HCT116 (cell line): ENCODE data around the gene CREB3L4. TPM values are rescaled to one million over a fixed set of nuclear protein-coding genes. Genes with fewer than 3 reads are reported as not detected.

Experiments
- ATAC-seq: fragments of 200-7000 bp; cut with Tn5 transposase; 2 replicates; pipeline ENCODE4 v1.9.1; 2020; ENCODE audit warnings: mild to moderate bottlenecking, moderate library complexity
- BruUV-seq: library from RNA; stranded (reverse); fragments of 400-500 nt; replicated peaks from 2 replicates; lab custom pipeline; 2021; lab: Mats Ljungman, UMichigan
- CTCF ChIA-PET: fragments of 300-600 bp; sonication (Branson Sonifier 250); formaldehyde crosslinking; loops from one replicate; lab custom pipeline; 2021; ENCODE audit warnings: antibody characterized with exemption; lab: Charles Lee
- POLR2A ChIA-PET: fragments of 300-600, 350-600 bp; sonication (Branson Sonifier 250); formaldehyde crosslinking; loops from one replicate; lab custom pipeline; 2021; ENCODE audit warnings: antibody characterized with exemption; lab: Charles Lee
- RAD21 ChIA-PET, 2 experiments: fragments of 300-600 bp; sonication (Branson Sonifier 250); formaldehyde crosslinking; loops; one replicate each; lab custom pipeline; 2023; ENCODE audit warnings: low total read pairs in 2 of 2; ENCODE audit not compliant: uncharacterized antibody in 2 of 2, unreplicated experiment in 2 of 2, low non-redundant PET in 1 of 2; lab: Charles Lee
- DNase-seq: peaks from one replicate; pipeline ENCODE4 v3.0.0-alpha.2; 2010; ENCODE audit warnings: low read depth, low spot score
- H2AFZ ChIP-seq: fragments of 200-600 bp; shearing (Covaris generic), sonication (generic); 2 replicates; pipeline ENCODE4 v1.6.1; 2017; ENCODE audit warnings: low read depth, mixed run types, mixed read lengths, antibody characterized with exemption, low read length; ENCODE audit not compliant: poor library complexity, severe bottlenecking
- H3K27ac ChIP-seq: 2 replicates; pipeline ENCODE4 v1.5.1; 2012; ENCODE audit warnings: low read depth, low read length
- H3K27me3 ChIP-seq: fragments of 200-600 bp; sonication (generic); 2 replicates; pipeline ENCODE4 v1.6.1; 2016; ENCODE audit warnings: mixed run types, low read length, mixed read lengths; ENCODE audit not compliant: insufficient read depth
- H3K36me3 ChIP-seq, 2 experiments: fragments of 200-500 bp in 1 of 2; fragments of 200-600 bp in 1 of 2; sonication (Bioruptor generic) in 1 of 2; sonication (generic) in 1 of 2; 2 replicates each; pipeline versions ENCODE4 v1.5.1 to v1.6.1; 2014 to 2016; ENCODE audit warnings: low read length in 2 of 2, inconsistent platforms in 1 of 2, mixed read lengths in 1 of 2, mixed run types in 1 of 2; ENCODE audit not compliant: insufficient read depth in 2 of 2, control insufficient read depth in 1 of 2
- H3K4me1 ChIP-seq, 2 experiments: fragments of 200-600 bp in 1 of 2; sonication (generic) in 1 of 2; 2 replicates each; pipeline versions ENCODE4 v1.5.1 to v1.6.1; 2012 to 2017; ENCODE audit warnings: low read length in 2 of 2, inconsistent platforms in 1 of 2, mild to moderate bottlenecking in 1 of 2, mixed read lengths in 1 of 2, mixed run types in 1 of 2, moderate library complexity in 1 of 2; ENCODE audit not compliant: insufficient read depth in 2 of 2, control insufficient read depth in 1 of 2
- H3K4me2 ChIP-seq: fragments of 200-600 bp; sonication (generic); 2 replicates; pipeline ENCODE4 v1.6.1; 2017; ENCODE audit warnings: mixed run types, low read length, mixed read lengths
- H3K4me3 ChIP-seq, 2 experiments: fragments of 200-600 bp in 1 of 2; sonication (generic) in 1 of 2; replicated peaks in 1 of 2; 2 replicates each; pipeline ENCODE4 v1.5.1; 2011 to 2016; ENCODE audit warnings: low read length in 2 of 2, control low read depth in 1 of 2, low read depth in 1 of 2, mild to moderate bottlenecking in 1 of 2, mixed read lengths in 1 of 2, mixed run types in 1 of 2
- H3K79me2 ChIP-seq: fragments of 200-600 bp; sonication (generic); 2 replicates; pipeline ENCODE4 v1.6.1; 2017; ENCODE audit warnings: mild to moderate bottlenecking, mixed run types, low read length, moderate library complexity, mixed read lengths; ENCODE audit not compliant: insufficient read depth
- H3K9ac ChIP-seq: fragments of 200-600 bp; sonication (generic); 2 replicates; pipeline ENCODE4 v1.6.1; 2016; ENCODE audit warnings: low read length, mixed read lengths
- H3K9me2 ChIP-seq: fragments of 200-600 bp; sonication (generic), shearing (Covaris generic); 2 replicates; pipeline ENCODE4 v1.6.1; 2017; ENCODE audit warnings: mixed run types, mild to moderate bottlenecking, moderate library complexity; ENCODE audit not compliant: insufficient read depth
- H3K9me3 ChIP-seq, 2 experiments: fragments of 200-500 bp in 1 of 2; fragments of 200-600 bp in 1 of 2; sonication (Bioruptor generic) in 1 of 2; sonication (generic) in 1 of 2; 2 replicates each; pipeline ENCODE4 v1.6.1; 2014 to 2017; ENCODE audit warnings: low read length in 2 of 2, mixed read lengths in 2 of 2, inconsistent platforms in 1 of 2, low read depth in 1 of 2, mild to moderate bottlenecking in 1 of 2, mixed run types in 1 of 2, moderate library complexity in 1 of 2; ENCODE audit not compliant: control insufficient read depth in 1 of 2, insufficient read depth in 1 of 2
- H4K20me1 ChIP-seq: fragments of 200-600 bp; sonication (generic), shearing (Covaris generic); 2 replicates; pipeline ENCODE4 v1.6.1; 2017; ENCODE audit warnings: mixed run types, mild to moderate bottlenecking, moderate library complexity; ENCODE audit not compliant: insufficient read depth
- ATF3 ChIP-seq: IDR thresholded peaks from 2 replicates; pipeline ENCODE4 v1.6.1; 2012
- CBX3 ChIP-seq: IDR thresholded peaks from 2 replicates; pipeline ENCODE4 v1.6.1; 2012; ENCODE audit warnings: low read depth
- CEBPB ChIP-seq: IDR thresholded peaks from 2 replicates; pipeline ENCODE4 v1.6.1; 2012; ENCODE audit warnings: low read depth
- EGR1 ChIP-seq: IDR thresholded peaks from 2 replicates; pipeline ENCODE4 v1.6.1; 2012; ENCODE audit warnings: low read depth
- ELF1 ChIP-seq: IDR thresholded peaks from 2 replicates; pipeline ENCODE4 v1.6.1; 2012; ENCODE audit warnings: low read depth, borderline replicate concordance
- EZH2 ChIP-seq: fragments of 200-600 bp; sonication (generic); IDR thresholded peaks from 2 replicates; pipeline ENCODE4 v1.6.1; 2017; ENCODE audit warnings: antibody characterized with exemption, mixed run types
- EZH2phosphoT487 ChIP-seq: fragments of 200-600 bp; IDR thresholded peaks from 2 replicates; pipeline ENCODE4 v1.6.1; 2018; ENCODE audit warnings: antibody characterized with exemption, borderline replicate concordance
- POLR2A ChIP-seq: IDR thresholded peaks from 2 replicates; pipeline ENCODE4 v1.7.0; 2011; ENCODE audit warnings: borderline replicate concordance; ENCODE audit not compliant: insufficient read depth, insufficient read length; ENCODE audit errors: extremely low read depth
- POLR2AphosphoS5 ChIP-seq: IDR thresholded peaks from 2 replicates; pipeline ENCODE4 v1.6.1; 2011; ENCODE audit warnings: mild to moderate bottlenecking, low read depth, low read length, moderate library complexity
- SIN3A ChIP-seq: IDR thresholded peaks from 2 replicates; pipeline ENCODE4 v1.6.1; 2012; ENCODE audit warnings: low read depth
- SP1 ChIP-seq: IDR thresholded peaks from 2 replicates; pipeline ENCODE4 v1.6.1; 2012; ENCODE audit warnings: low read depth
- TCF7L2 ChIP-seq: IDR thresholded peaks from 2 replicates; pipeline ENCODE4 v1.7.0; 2011; ENCODE audit warnings: borderline replicate concordance, inconsistent platforms; ENCODE audit not compliant: insufficient read depth, insufficient read length; ENCODE audit errors: extremely low read depth
- YY1 ChIP-seq: IDR thresholded peaks from 2 replicates; pipeline ENCODE4 v1.6.1; 2011; ENCODE audit warnings: low read length, low read depth, moderate library complexity, mild to moderate bottlenecking; ENCODE audit not compliant: insufficient replicate concordance; ENCODE audit errors: extremely low read depth
- ZNF274 ChIP-seq: fragments of 200-500 bp; sonication (Bioruptor generic); IDR thresholded peaks from 2 replicates; pipeline ENCODE4 v1.6.1; 2014; ENCODE audit warnings: mild to moderate bottlenecking, low read depth, low read length, inconsistent platforms
- intact Hi-C: fragments of 100-400 bp; cut with micrococcal nuclease; formaldehyde crosslinking; loops from 2 replicates; pipeline ENCODE4 v1.10.0; 2022
- total RNA-seq: library from RNA; stranded (reverse); gene quantifications from one replicate; pipeline ENCODE4 v1.2.1, GENCODE V29; 2021; ENCODE audit not compliant: unreplicated experiment
- TF ChIP-seq, protein P1 (sequence below): IDR thresholded peaks from 2 replicates; pipeline ENCODE4 v1.6.1; 2012; ENCODE audit warnings: low read depth
- TF ChIP-seq, protein P2 (sequence below): IDR thresholded peaks from 2 replicates; pipeline ENCODE4 v1.6.1; 2011; ENCODE audit warnings: mild to moderate bottlenecking, low read length, moderate library complexity; ENCODE audit not compliant: insufficient replicate concordance; ENCODE audit errors: extremely low read depth
- TF ChIP-seq, protein P3 (sequence below): IDR thresholded peaks from 2 replicates; pipeline ENCODE4 v1.6.1; 2012
- TF ChIP-seq, protein P4 (sequence below), 3 experiments: fragments of 200-600 bp in 1 of 3; sonication (generic) in 1 of 3; IDR thresholded peaks in 2 of 3; conservative IDR thresholded peaks in 1 of 3; 2 replicates each; pipeline ENCODE4 v1.5.1; 2012 to 2017; ENCODE audit warnings: low read depth in 2 of 3, low read length in 2 of 3, antibody characterized with exemption in 1 of 3, borderline replicate concordance in 1 of 3, control low read depth in 1 of 3, mild to moderate bottlenecking in 1 of 3, mixed read lengths in 1 of 3, mixed run types in 1 of 3, moderate library complexity in 1 of 3; ENCODE audit not compliant: insufficient read depth in 1 of 3

CREB3L4 gene
- total RNA-seq, 1 experiment from 2014 or later: 15.3 TPM

DNA sequence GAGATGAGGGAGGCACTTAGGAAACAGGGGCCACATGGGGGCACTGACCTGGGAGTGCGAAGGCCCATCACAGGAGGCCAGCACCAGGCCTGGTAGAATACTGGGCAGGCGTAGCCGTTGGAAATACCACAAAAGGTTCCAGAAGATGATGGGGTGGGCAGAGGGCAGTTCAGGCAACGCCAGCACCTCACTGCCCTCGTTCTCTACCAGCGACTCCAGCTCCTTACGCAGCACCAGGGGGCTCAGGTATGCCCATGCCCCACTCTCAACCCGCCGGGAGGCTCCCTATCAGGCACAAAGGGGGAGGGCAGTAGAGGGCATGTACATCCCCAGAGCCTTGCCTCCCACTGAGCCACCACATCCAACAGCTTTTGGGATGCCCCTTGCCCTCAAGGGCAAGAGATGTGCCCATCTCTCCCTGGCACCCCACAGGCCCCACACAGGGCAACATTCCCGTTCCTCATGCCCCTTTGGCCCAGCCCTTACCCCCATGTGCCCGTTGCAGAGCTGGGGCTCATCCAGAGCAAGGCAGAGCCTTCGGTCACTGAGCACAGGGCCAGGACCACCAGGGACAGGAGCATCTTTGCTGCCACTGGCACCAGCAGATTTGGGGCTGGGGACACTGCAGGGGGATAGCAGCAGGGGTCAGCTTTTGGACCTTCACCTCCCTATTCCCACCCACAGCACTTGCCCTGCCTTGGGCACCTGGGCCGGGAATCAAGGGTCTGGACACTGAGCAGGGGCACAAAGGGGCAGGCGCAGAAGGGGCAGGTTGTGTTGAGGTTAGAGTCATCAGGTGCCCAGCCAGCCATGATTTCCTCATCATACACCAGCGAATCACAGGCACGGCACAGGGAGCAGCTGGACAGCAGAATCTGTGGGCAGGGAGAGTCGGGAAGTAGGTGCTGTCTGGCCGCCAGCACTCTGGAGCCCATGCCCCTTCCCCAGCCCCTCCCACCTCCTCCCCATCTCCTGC, 35.3 kb upstream of the CREB3L4 start:
- TF ChIP-seq EGR1 (no peak), YY1 (no peak), SIN3A (no peak), ATF3 (no peak), EZH2phosphoT487 (no peak), ELF1 (no peak), POLR2A (no peak), TCF7L2 (no peak), POLR2AphosphoS5 (no peak), CBX3 (no peak), EZH2 (no peak), ZNF274 (no peak), SP1 (no peak), CEBPB (no peak)
- TF ChIP-seq, protein P1, sequence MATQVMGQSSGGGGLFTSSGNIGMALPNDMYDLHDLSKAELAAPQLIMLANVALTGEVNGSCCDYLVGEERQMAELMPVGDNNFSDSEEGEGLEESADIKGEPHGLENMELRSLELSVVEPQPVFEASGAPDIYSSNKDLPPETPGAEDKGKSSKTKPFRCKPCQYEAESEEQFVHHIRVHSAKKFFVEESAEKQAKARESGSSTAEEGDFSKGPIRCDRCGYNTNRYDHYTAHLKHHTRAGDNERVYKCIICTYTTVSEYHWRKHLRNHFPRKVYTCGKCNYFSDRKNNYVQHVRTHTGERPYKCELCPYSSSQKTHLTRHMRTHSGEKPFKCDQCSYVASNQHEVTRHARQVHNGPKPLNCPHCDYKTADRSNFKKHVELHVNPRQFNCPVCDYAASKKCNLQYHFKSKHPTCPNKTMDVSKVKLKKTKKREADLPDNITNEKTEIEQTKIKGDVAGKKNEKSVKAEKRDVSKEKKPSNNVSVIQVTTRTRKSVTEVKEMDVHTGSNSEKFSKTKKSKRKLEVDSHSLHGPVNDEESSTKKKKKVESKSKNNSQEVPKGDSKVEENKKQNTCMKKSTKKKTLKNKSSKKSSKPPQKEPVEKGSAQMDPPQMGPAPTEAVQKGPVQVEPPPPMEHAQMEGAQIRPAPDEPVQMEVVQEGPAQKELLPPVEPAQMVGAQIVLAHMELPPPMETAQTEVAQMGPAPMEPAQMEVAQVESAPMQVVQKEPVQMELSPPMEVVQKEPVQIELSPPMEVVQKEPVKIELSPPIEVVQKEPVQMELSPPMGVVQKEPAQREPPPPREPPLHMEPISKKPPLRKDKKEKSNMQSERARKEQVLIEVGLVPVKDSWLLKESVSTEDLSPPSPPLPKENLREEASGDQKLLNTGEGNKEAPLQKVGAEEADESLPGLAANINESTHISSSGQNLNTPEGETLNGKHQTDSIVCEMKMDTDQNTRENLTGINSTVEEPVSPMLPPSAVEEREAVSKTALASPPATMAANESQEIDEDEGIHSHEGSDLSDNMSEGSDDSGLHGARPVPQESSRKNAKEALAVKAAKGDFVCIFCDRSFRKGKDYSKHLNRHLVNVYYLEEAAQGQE: no peak
- TF ChIP-seq, protein P2, sequence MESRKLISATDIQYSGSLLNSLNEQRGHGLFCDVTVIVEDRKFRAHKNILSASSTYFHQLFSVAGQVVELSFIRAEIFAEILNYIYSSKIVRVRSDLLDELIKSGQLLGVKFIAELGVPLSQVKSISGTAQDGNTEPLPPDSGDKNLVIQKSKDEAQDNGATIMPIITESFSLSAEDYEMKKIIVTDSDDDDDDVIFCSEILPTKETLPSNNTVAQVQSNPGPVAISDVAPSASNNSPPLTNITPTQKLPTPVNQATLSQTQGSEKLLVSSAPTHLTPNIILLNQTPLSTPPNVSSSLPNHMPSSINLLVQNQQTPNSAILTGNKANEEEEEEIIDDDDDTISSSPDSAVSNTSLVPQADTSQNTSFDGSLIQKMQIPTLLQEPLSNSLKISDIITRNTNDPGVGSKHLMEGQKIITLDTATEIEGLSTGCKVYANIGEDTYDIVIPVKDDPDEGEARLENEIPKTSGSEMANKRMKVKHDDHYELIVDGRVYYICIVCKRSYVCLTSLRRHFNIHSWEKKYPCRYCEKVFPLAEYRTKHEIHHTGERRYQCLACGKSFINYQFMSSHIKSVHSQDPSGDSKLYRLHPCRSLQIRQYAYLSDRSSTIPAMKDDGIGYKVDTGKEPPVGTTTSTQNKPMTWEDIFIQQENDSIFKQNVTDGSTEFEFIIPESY: no peak
- TF ChIP-seq, protein P3, sequence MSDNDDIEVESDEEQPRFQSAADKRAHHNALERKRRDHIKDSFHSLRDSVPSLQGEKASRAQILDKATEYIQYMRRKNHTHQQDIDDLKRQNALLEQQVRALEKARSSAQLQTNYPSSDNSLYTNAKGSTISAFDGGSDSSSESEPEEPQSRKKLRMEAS: no peak
- TF ChIP-seq, protein P4, sequence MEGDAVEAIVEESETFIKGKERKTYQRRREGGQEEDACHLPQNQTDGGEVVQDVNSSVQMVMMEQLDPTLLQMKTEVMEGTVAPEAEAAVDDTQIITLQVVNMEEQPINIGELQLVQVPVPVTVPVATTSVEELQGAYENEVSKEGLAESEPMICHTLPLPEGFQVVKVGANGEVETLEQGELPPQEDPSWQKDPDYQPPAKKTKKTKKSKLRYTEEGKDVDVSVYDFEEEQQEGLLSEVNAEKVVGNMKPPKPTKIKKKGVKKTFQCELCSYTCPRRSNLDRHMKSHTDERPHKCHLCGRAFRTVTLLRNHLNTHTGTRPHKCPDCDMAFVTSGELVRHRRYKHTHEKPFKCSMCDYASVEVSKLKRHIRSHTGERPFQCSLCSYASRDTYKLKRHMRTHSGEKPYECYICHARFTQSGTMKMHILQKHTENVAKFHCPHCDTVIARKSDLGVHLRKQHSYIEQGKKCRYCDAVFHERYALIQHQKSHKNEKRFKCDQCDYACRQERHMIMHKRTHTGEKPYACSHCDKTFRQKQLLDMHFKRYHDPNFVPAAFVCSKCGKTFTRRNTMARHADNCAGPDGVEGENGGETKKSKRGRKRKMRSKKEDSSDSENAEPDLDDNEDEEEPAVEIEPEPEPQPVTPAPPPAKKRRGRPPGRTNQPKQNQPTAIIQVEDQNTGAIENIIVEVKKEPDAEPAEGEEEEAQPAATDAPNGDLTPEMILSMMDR (IDR thresholded peaks at IDR 0.05 in 2 of 3, conservative IDR thresholded peaks at IDR 0.05 in 1 of 3; ENCODE audit: borderline replicate concordance in 1 of 3, insufficient read depth in 1 of 3, low read depth in 2 of 3, low read length in 2 of 3): no peak
- H2AFZ ChIP-seq: no peak overlapping the region
- no TSS peak for BruUV-seq
- no peaks in the 10 kb centered on the region for H4K20me1 ChIP-seq
- H3K27me3 ChIP-seq: no peaks in the 10 kb centered on the region
- DNase-seq (no peak), ATAC-seq (no peak)
- POLR2A ChIA-PET: no interaction called here
- H3K27ac ChIP-seq: no peak overlapping the region
- H3K4me1 ChIP-seq: no peaks in the 10 kb centered on the region
- no peak overlapping the region for H3K9ac ChIP-seq
- H3K9me2 ChIP-seq: no peaks in the 10 kb centered on the region
- H3K79me2 ChIP-seq: no peaks in the 10 kb centered on the region
- H3K36me3 ChIP-seq: peaks cover 13 to 22% of the 10 kb centered on the region in 2 experiments; a peak in 3 of 4 replicates
- intact Hi-C loops: no loop called here
- RAD21 ChIA-PET: no interaction called here
- no peak overlapping the region for H3K4me3 ChIP-seq
- H3K4me2 ChIP-seq: no peak overlapping the region
- H3K9me3 ChIP-seq: no peaks in the 10 kb centered on the region
- CTCF ChIA-PET: no interaction called here
